NCI-H2081 (cell line): Measurements from ENCODE around the gene SIRPB2.

Source experiments
- DNase-seq, 2 experiments: peaks; one replicate each; lab custom pipeline; 2025; lab: John Stamatoyannopoulos, UW

The SIRPB2 gene

DNA sequence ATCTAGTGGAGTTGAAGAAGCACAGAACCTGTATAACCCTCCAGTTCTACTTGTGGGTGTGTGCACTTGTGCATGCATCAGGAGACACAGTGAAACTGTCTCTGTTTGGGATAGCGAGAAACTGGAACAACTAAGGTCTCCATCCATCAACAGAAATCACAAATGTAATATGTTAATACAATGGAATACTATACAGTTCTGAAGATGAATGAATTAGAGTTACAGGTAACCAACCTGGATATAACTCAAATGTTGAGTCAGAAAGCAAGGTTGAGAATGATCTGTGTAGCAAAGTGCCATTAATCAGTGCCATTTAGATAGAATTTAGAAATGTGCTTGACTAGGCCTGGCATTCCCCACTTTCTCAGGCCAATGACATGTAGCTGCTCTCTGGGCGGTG, 20.0 kb downstream of the SIRPB2 start:
- no peak for DNase-seq

DNA sequence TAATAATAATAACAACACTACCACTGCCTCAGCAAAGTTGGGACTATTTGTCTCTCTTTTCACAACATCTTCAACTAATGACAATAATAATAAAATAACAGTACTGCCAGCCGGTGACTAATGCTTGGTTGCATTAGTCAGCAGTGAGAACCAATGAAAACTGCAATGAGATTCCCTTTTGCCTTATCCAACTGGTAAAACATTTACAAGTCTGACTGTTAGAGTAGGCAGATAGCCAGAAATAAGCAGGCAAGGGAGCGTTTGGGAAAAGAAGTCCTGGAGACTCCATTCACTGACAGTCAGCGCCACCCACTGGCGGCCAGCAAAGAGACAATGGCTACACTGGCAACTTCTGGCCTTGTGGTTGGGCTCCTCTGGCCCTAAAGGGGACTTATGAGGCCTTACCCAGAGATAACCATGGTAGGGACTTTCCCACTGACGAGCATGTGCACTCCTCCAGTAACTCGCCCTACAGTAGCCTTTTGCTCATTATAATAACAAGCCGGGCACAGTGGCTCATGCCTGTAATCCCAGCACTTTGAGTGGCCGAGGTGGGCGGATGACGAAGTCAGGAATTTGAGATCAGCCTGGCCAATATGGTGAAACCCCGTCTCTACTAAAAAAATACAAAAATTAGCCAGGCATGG, 21.2 kb downstream of the SIRPB2 start:
- peak; percentile 76 to 80 for DNase-seq

DNA sequence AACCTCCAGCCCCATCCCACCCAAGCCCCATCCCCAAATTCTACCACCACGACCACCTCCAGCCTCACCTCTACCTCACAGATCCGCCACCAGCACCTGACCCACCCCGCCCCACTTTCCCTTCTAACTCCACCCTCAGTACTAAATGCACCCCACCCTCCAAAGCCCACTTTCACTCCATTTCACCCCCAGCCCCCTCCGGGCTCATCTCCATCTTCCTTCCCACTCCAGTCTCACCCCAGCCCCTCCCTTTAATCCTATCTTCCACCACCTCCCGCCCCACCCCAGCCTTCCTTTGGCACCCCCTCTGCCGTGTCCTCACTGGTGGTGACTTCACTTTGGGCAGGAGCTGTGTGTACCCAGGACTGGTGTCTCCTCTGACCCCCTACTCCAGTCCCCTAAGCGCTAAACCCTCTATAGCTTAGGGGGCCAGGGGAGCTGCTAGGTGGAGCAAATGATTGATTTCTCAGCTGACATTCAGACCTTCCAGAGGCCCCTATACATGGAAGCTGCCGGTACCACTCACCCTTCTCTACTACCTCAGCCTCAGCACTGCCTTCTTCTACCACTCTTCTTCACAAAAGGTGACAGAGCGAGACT, 21.8 kb downstream of the SIRPB2 start:
- DNase-seq, result no peak

DNA sequence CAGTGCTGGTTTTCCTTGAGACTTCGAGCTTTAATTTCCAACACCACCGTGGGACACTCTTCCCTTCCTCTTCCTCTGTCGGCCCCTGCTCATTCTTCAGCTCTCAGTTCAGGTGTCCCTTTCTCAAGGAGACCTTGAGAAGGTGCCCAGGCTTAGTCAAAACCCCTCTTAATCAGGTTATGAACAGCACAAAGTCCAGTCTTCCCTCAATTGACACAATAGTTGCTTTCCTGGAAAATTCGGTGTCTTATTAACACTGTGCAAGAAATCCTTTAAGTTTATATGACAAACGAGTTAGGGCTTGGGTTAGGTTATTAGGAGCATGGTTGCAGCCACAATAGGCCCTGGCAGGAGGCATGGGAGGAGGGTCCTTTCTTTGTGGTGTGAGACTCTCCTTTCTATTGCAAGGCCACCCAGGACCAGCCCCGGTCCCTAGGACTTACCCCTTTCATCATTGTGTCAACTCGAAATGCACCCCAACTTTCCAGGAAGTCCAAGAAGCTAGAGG, 23.0 kb downstream of the SIRPB2 start:
- DNase-seq, result no peak

DNA sequence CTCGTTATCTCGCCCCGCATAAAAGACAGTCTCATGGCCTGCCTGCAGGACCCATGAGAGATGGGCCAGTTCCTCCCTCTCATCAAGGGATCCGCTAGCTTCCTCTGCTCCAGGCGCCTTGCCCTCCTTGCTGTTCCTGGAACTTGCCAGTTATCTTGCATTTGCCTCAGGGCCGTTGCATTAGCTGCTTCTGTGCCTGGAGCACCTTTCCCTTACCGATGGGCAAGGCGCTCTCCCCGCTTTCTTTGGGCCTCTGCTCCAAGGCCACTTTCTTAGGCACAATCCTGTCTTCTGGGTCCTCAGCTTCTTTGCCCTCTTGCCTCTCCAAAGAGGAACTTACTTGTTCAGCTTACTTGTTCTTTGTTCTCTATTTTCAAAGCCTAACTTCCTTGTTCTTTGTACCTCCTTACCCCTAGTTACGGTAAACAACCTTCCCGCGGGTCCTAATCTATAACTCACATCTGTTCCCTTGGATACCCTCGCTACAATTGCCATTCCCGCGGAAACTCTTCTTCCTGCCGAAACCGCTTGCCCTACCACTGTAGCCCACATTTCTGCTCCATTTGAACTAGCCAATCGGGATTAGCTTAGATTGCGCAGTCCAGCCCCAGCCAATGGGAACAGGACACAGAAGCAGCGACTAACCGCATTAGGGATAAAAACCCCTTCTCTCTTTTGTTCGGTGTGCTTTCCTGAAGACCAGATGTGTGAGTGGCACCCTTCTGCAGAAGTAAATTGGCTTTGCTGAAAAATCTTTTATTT, 23.7 kb downstream of the SIRPB2 start:
- DNase-seq, result no peak

DNA sequence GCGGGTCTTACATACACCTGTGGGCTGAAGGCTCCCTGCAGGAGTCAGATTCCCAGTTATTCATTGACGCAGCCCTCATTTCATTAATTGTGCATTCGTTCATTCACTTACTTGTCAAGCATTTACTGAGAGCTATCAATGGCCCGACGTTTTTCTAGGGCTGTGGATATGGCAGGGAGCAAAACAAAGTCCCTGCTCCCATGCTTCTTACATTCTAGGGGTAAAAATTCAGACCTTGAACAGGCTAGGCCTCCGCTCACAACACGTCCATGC, 24.2 kb downstream of the SIRPB2 start:
- no peak for DNase-seq

DNA sequence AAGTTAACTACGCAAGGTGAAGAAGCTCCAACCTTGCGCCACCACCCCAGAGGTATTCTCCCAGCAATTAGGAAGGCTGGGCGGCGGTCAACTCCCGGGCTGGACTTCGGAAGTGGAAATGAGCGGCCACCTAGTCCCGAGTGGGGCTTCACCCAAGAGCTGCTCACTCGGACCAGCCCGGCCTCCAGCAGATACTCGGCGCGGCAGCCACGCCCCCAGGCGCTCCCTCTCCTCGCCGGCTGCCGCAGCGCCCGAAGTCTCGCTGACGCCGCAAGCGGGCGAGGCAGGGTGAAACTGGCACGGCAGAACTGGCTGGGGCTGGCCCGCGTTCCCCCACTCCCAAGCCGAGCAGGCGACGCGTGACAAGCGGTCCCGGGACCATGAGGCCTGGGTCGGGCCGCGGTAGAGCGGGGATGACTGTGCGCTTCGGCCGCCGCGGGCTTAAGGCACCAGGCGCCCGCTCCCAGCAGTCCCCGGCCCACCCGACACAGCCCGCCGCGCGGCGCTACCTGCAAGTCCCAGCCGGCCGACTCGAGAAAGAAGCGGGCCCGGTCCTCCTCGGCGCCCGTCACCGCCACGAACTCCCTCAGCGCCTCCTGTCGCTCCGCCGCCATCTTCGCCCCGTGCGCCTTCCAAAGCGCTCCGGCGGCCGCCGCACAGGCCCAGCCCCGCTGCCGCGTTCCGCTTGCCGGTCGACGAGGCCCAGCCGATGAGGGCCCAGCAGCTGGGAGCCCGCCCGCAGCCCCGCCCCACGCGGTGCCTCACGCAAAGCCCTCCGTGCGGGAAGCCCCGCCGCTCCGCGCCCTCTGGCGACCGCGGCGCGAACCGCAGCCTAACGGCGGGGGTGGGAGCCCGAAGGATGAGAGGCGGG, 24.8 kb downstream of the SIRPB2 start, which contains the start of gene NSFL1C:
TSS of gene NSFL1C (minus strand) at position 639 of the 871 bp plus-strand sequence. CDS start at position 614, 25 bp downstream.
- DNase-seq, result peak; percentile 90 to 91

DNA sequence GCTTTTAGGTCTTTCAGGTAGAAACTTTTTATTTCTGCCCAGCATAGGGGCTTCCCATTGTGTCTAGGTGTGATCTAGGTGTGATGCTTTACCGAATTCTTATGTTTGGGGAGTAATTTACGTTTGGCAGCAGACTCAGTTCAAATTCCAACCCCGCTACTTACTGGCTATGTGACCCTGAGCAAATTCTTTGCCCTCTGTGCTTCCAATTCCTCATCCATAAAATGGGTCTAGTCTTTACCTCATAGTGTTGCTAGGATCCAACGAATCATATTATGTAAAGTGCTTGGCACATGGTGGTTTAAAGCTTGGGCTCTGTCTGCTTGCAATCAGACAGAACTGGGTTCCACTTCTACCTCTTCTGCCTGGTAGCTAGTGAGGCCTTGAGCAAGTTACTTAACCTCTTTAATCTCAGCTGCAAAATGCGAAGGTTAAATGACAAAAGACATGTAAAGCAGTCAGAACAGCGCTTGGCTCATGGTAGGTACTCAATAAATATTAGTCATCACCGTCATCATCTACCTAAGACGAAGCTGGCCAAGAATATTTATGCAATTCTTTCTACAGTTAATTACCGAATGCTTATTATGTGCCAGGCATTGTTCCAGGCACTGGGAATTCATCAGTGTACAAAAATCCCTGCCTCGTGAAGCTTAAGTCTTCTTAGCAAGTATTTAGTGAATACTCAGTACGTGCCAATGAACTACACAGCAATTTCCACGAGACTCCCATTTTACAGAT, 25.6 kb downstream of the SIRPB2 start:
- DNase-seq, result no peak

DNA sequence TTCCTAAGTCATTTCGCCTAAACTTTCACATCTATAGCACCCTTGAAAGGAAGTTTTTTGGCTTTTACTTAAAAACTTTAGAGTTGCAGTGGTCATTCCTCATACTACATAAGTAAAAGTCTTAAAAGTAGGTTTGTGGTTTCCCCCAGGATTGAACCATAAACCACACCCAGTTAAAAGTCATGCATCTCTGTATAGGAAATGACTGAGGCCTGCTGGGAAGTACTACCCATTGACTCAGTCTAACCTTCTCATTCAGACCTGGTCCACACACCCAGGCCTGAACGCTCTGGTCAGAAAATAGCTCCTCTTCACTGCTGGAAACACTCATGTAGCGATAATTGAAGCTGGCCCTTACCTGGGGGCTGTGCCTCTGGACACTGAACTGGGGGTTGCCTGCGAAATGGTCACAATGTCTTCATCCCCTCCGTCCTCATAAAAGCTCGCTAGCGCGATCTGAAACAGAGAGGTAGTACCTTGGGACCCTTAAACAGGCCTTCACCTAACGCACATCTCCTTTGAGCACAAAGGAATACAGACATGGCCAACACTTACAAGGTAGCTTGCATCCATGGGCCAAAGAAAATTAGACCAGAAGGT, 27.1 kb downstream of the SIRPB2 start:
- DNase-seq, result no peak

DNA sequence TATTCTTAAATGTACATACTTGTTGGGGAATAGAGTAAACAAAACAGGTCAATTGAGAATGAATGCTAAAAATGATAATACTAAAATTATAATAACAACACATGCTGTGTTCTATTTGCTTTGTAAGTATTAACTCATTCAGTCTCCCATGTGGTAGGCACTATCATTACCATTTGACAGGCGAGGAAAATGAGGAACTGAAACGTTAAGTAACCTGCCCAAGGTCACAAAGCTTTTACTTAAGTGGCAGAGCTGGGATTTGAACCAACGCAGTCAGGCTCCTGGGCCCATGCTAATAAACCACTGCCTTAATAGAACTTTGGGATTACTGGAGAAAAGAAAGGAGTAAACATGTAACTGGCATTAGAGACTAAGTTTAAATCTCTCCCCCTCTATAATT, 28.4 kb downstream of the SIRPB2 start:
- no peak for DNase-seq

DNA sequence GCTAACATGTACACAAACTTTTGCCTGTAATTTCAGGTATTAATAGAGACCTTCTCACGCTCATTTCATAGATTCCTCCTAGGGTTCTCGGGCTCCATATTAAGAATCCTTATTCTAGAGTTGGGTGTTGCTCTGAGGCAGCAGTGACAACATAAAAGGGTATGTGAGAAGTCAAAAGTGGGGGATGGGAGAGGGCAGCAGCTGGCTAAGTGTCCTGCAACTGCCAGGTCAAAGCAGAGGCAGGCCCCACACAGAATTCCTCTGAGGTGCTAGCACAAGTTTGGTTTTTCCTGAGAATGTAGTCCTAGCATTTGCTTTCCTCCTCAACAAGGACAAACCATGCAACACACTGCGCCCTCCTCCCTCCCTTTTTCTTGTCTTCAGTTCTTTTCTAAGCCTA, 29.2 kb downstream of the SIRPB2 start:
- DNase-seq, result no peak

DNA sequence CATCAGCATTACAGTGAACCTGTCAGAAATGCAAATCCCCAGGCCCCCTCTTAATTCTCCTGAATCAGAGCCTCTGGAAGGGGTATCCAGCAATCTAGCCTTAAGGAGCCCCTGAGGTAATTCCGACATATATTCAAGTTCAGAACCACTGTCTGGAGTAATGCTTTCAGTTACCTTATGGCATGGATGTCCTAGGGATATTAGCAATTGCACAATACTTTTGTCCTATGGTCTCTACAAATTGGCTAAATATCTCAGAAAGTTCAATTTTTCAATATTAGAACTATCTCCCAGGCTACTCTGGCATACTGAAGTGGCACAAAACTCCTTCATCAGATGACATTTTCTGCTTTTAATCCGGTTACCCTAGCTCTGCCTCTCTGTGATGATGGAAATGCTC, 30.9 kb downstream of the SIRPB2 start:
- DNase-seq, result no peak

DNA sequence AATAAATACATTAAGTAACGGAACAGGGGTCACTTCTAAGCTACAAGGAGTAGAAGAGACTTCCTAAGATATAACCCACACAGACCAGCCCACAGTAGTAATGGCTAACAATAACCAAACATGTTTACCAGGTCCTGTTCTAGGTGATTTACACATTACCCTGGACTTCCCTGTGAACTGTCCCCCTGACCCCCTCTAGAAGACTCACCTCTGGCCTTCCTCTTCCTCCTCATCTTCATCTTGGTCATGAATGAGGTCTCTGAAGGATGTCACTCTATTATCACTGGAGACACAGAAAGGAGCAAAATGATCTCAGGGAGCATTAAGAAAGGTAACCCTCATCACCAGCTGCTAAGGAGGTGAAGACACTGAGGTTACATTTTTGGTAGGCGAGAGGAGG, 33.2 kb downstream of the SIRPB2 start:
- DNase-seq, result no peak

DNA sequence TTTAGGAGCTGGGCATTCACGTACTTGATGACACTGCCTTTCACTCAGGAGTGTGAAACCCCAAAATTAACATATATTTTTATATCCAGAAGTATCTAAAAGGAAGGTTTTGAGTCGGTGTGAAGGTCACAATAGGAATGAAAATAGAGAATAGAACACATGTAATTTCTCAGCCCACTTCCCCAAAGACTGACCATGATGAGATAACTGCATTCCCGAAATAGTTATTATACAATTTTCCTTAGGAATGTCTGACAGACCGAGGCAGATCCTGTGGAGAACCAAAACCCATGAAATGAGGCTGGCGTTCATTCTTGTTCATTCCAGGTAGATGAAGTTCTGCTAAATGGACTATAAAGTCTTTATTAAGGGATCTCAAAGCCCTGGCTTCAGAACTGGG, 34.9 kb downstream of the SIRPB2 start:
- no peak for DNase-seq

DNA sequence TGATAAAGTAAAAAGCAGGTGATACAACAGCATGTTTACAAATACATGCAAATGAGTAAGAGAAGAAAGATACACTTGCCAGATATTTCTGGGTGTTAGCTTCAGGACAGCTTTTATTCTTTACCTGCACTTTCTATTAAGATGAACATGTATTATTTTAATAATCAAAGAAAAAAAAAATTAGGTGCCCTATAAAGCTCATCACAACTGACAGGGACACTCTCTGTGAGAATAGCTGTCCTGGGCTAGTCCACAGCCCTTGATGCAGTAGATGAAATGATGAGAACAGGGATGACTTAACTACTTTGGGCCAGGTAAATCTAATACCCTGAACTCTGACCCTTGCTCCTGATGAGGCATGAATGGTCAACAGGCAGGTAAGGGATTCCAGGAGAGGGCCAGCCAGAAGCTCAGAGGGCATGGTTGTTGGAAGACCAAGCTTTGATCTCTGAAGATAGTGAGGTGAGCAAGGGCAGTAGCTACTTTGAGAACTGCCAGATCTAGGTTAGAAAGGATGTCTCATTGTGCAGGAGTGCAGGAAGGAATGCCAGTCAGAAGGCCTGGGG, 40.2 kb downstream of the SIRPB2 start:
- DNase-seq, result no peak

DNA sequence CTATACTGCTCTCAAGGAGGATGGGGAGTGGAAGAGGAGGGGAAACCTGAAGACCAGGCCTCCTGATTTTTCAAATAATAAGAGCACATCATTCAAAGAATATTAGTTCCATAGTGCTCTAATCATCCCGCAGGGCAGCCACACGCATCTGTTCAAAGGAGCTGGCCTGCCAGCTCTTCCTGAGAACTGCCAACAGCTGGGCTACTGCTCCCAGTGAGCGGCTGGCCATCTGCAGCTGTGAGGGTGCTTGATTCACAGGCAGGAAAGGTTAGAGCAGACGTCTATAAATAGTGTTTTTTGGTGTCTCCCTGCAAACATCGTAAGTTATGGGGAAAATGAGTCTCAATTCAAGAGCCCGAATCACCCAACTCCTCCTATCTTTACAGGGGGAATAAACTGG, 41.9 kb downstream of the SIRPB2 start:
- no peak for DNase-seq

DNA sequence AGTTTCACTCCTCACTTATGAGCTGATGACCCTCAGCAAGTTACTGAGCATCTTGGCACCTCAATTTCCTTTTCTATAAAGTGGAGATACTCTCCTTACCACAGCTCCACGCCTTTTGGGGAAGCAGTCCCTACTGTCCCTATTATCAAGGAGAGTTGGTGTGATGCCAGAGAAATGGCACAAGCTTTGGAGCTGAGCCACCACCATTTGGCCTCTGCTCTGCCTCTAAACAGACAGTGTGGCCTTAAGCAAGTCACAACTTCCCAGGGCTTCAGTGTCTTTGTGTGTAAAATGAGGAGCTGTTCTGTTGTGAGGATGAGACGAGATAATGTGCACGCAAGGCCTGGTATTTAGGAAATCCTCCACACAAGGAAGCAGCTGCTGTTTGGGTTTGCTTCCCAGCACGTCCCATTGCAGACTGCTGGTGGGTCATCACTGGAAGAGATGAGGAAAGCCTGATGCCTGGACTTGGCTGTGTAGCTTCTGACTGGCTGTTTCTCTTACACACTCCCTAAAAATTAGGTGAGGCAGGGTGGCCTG, 43.1 kb downstream of the SIRPB2 start:
- no peak for DNase-seq

DNA sequence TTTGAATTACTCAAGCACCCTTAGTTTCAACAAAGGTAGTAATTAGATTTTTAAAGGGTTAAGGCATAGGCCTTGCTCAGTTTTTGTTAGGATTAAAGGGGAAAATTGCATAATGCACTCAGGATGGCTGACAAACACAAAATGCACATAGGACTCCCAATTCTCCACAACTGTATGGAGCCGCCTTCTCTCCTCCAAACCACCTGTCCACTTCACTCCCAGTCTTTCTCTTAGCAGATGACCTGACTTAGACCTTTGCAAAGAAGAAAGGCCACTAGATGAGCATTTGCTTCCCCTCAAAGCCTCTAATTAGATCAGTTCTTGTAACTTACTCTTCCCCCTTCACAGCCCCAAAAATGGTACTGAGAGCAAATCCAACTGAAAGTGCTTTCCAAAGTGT, 44.7 kb downstream of the SIRPB2 start:
- DNase-seq, result no peak

DNA sequence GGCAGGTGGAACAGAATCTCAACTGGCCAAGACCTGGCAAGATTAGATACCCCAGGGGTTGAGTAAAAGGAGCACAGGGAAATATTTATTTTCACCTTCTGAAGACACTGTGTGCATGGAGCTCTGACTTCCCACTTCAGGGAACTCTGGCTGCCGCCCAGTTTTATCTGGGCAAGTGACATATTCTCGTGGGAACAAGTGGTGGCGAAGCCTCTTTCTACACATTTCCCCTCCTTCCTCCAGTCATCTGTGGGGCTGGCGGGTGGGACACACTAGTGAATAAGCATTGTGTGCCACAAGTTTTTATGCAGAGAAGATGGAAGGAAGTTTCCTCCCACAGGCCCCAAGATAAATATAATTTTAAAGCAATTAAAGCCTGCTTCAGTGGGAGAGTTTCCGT, 48.1 kb downstream of the SIRPB2 start:
- no peak for DNase-seq

DNA sequence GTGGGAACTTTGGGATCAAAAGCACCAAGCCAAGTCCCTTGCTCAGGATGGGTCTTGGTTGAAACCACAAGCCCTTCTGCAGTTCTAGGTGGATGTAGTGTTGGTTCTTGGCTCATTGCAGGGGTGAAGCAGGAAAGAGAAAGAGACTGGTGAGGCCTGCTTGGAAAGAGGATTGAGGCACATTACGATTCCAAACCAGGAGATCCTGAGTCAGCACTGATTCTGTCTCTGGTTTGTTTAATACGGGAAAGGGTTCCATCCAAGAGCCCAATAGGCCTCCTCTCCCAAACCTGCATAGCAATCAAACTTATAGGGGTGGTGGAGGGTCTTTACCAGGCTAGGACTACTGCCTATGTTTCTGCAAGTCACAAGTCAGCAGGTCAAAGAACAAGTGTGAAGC, 48.9 kb downstream of the SIRPB2 start:
- no peak for DNase-seq

DNA sequence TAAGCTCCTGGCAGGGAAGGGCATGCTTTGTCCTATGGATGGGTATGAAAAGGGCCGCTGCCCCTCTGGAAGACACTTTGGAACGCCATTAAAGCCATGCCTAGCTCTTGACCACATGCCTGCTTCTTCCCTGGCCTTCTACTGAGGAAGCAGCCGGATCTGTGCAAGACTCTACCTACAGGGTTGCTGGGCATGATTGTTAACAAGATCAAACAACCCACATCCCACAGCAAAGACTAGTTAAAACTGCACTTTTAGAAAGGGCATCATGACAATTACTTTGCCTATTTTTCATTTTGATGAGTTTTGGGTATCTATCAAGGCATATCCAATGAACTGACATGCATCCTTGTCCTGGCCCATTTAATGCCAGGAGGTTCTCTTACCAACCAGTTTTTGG, 50.1 kb downstream of the SIRPB2 start:
- no peak for DNase-seq
